ENCODE results near the gene KLHDC7B.
"Not testable (repeated sequence)": the region's sequence is repeated elsewhere in the genome, so short reads cannot be mapped to it uniquely, and the experiment has no call there.

The KLHDC7B gene

DNA sequence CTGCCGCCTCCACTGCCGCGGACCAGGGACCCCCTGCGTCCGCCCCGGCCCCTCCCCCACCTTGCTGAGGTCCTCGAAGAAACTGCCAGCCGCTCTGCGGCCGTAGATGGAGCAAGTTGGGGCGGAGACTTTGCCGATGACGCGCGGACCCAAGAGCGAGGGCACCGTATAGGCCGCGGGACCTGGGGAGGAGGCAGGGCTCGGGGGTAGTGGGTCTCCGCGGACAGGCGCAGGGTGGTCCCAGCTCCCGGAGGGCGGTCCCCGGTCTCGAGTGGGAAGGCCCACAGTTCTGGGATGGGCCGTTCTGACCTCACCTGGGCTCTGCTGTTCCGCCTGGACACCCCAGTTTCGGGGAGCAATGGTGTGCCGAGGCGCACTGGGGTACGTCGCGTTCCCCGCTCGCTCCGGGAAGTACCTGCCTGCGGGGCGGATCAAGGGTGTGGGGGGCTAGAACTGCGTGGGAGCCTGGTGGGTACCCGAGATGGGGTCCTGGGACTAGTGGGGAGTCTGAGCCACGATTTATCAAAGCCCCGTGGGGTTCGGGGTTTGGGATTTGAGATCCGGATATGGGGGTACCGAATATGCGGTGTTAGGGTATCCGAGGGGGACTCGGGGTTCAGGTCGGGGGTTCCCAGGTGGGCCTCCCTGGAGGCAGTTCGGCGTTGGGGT, 14.7 kb upstream of the KLHDC7B start:
- peaks cover 11% of the 10 kb centered on the region for H3K4me1 ChIP-seq (ENCODE audit: control insufficient read depth, insufficient read depth, low read length)
- H3K27ac ChIP-seq (ENCODE audit: low read length): no peak overlapping the region
- no peaks in the 10 kb centered on the region; the same call in 1 of the 2 replicates for H3K36me3 ChIP-seq (ENCODE audit: control insufficient read depth, insufficient read depth, low read length)
- peaks cover 42% of the 10 kb centered on the region for H3K27me3 ChIP-seq (ENCODE audit: control insufficient read depth, insufficient read depth, low read length)
- DNase-seq (ENCODE audit: low read depth, low spot score): no peak
- WGBS (ENCODE audit: insufficient coverage, insufficient read length): no CpG with 5 or more reads among the region's 53 CpGs
- H3K4me3 ChIP-seq (ENCODE audit: low read length): peak overlapping the region; percentile 56; the same call in 1 of the 2 replicates
- H3K9me3 ChIP-seq (ENCODE audit: control insufficient read depth, insufficient read depth, low read length): no peaks in the 10 kb centered on the region

DNA sequence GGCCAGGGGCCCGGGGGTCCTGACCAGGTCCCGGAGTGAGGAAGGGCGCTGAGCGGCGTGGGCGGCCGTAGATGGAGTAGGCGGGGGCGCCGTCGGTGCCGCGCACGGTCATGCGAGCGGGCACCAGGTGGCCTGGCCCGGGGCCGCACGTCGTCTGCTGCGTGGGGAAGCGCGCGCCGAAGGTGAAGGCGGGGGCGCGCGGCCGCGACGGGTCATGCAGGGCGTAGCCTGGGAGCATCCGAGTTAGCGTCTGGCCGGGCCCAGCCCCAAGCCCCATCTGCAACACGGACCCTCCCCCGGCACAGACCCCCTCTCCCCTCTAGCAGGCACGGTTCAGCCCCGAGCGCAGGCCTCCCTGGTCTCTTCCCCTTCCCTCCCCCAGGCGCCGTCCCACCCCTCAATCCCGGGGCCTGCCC, 14.1 kb upstream of the KLHDC7B start:
- Histone ChIP-seq H3K27ac (ENCODE audit: low read length) (no peak overlapping the region), H3K36me3 (ENCODE audit: control insufficient read depth, insufficient read depth, low read length) (no peaks in the 10 kb centered on the region; the same call in 1 of the 2 replicates), H3K4me3 (ENCODE audit: low read length) (peak overlapping the region; percentile 56), H3K4me1 (ENCODE audit: control insufficient read depth, insufficient read depth, low read length) (peaks cover 9% of the 10 kb centered on the region), H3K9me3 (ENCODE audit: control insufficient read depth, insufficient read depth, low read length) (no peaks in the 10 kb centered on the region), H3K27me3 (ENCODE audit: control insufficient read depth, insufficient read depth, low read length) (peaks cover 42% of the 10 kb centered on the region)
- no peak for DNase-seq (ENCODE audit: low read depth, low spot score)
- no CpG with 5 or more reads among the region's 44 CpGs for WGBS (ENCODE audit: insufficient coverage, insufficient read length)

DNA sequence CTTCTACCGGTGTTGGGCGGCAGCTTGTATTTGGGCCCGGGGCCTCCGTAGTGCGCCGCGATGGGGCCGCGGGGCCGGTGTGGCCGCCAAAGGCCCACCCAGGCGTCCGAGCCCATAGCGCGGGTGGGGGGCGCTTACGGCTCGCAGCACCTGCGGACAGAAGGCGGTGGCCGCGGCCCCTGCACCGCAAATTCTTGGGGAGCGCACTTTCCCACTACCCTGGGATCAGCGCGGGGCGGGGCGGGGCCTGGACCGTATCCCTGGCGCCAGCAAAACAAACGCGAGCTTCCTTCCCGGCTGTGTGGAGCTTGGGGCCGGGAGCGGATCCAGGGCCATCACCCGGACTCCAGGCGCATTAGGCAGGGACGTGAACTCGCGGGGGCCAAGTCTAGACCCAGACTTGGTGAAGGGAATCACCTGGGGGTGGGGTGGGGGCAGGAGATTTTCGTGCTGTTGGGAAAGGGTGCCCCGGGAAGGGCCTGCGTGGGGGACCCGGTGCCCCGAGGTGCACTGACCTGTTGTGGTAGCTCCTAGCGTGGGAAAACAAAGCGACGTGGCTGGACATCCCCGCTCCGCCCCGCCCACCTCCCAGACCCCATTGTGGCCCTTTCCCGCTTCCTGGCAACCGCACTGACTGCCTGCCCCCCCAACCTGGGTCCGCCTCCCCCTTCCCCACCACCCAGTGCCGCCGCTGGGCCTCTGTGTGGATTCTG, 13.6 kb upstream of the KLHDC7B start:
- no CpG with 5 or more reads among the region's 56 CpGs for WGBS (ENCODE audit: insufficient coverage, insufficient read length)
- Histone ChIP-seq H3K4me1 (ENCODE audit: control insufficient read depth, insufficient read depth, low read length) (peaks cover 5% of the 10 kb centered on the region), H3K4me3 (ENCODE audit: low read length) (peak overlapping the region; percentile 56), H3K9me3 (ENCODE audit: control insufficient read depth, insufficient read depth, low read length) (no peaks in the 10 kb centered on the region), H3K27ac (ENCODE audit: low read length) (no peak overlapping the region), H3K27me3 (ENCODE audit: control insufficient read depth, insufficient read depth, low read length) (peaks cover 42% of the 10 kb centered on the region), H3K36me3 (ENCODE audit: control insufficient read depth, insufficient read depth, low read length) (no peaks in the 10 kb centered on the region; the same call in 1 of the 2 replicates)
- no peak for DNase-seq (ENCODE audit: low read depth, low spot score)

DNA sequence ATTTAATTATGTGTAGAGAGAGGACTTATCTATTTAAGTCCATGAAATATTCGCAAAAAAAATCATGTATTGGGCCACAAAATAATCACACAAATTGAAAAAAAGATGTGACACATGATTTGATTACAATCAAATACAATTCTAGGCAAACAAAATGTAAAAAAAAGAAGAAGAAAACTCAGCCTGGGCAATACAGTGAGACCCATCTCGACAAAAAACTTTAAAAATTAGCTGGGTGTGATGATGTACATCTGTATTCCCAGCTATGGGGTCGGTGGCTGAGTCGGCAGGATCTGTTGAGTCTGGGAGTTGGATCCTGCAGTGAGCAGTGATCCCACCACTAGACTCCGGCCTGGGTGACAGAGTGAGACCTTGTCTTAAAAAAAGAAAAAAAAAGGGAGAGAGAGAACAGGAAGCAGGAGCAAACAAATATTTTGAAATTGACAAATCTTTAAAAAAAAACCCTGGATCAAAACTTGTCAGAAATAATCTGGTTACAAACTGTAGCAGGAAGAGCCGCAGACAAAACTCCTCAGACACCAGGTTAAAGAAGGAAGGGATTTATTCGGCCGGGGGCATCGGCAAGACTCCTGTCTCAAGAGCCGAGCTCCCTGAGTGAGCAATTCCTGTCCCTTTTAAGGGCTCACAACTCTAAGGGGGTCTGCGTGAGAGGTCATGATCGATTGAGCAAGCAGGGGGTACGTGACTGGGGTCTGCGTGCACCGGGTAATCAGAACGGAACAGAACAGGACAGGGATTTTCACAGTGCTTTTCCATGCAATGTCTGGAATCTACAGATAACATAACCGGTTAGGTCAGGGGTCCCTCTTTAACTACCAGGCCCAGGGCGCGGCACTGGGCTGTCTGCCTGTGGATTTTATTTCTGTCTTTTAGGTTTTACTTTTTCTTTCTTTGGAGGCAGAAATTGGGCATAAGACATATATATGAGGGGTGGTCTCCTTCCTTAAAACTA, 12.6 kb upstream of the KLHDC7B start:
- peaks cover 41% of the 10 kb centered on the region for H3K27me3 ChIP-seq (ENCODE audit: control insufficient read depth, insufficient read depth, low read length)
- no CpG with 5 or more reads among the region's 19 CpGs for WGBS (ENCODE audit: insufficient coverage, insufficient read length)
- no peak overlapping the region for H3K4me3 ChIP-seq (ENCODE audit: low read length)
- DNase-seq (ENCODE audit: low read depth, low spot score): no peak
- no peak overlapping the region for H3K27ac ChIP-seq (ENCODE audit: low read length)
- H3K9me3 ChIP-seq (ENCODE audit: control insufficient read depth, insufficient read depth, low read length): no peaks in the 10 kb centered on the region
- no peaks in the 10 kb centered on the region; the same call in 1 of the 2 replicates for H3K36me3 ChIP-seq (ENCODE audit: control insufficient read depth, insufficient read depth, low read length)
- H3K4me1 ChIP-seq (ENCODE audit: control insufficient read depth, insufficient read depth, low read length): peaks cover 3% of the 10 kb centered on the region; the same call in 1 of the 2 replicates

DNA sequence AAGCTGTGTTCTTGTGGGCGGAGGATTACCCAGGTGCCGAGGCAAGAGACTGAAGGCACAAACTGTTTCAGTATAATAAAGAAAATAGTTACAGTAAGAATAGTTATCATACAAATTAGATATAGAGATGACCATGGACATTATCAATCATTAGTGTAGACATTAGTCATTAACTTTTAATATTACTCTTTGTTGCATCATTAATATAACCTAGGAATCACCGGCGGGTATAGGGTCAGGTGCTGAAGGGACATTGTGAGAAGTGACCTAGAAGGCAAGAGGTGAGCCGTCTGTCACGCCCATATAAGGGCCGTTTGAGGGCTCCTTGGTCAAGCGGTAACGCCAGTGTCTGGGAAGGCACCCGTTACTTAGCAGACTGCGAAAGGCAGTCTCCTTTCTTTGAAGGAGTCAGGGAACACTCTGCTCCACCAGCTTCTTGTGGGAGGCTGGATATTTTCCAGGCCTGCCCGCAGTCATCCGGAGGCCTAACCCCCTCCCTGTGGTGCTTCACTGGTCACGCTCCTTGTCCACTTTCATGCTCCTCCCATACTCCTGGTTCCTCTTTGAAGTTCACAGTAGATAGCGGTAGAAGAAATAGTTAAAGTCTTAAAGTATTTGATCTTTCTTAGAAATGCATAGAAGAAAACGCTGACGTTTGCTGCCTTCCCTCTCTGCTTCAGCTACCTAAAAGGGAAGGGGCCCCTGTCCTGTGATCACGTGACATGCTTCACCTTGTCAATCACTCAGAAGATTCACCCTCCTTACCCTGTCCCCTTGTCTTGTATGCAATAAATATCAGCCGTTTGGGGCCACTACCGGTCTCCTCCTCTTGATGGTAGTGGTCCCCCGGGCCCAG, 11.6 kb upstream of the KLHDC7B start:
- not testable (repeated sequence) for DNase-seq (ENCODE audit: low read depth, low spot score); H3K4me1 ChIP-seq (ENCODE audit: control insufficient read depth, insufficient read depth, low read length); H3K36me3 ChIP-seq (ENCODE audit: control insufficient read depth, insufficient read depth, low read length); H3K4me3 ChIP-seq (ENCODE audit: low read length); H3K27ac ChIP-seq (ENCODE audit: low read length); H3K9me3 ChIP-seq (ENCODE audit: control insufficient read depth, insufficient read depth, low read length)
- peaks cover 31% of the 10 kb centered on the region for H3K27me3 ChIP-seq (ENCODE audit: control insufficient read depth, insufficient read depth, low read length)
- WGBS (ENCODE audit: insufficient coverage, insufficient read length): no CpG with 5 or more reads among the region's 21 CpGs

DNA sequence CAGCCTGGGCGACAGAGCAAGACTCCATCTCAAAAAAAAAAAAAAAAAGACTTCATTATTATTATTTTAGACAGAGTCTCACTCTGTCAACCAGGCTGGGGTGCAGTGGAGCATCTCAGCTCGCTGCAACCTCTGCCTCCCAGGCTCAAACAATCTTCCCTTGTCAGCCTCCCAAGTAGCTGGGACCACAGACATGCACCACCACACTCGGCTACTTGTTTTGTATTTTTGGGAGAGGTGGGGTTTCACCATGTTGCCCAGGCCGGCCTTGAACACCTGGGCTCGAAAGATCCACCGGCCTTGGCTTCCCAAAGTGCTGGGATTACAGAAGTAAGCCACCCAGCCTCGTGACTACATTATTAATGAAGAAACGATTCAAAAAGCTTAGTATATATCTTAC, 10.6 kb upstream of the KLHDC7B start:
- H3K27ac ChIP-seq (ENCODE audit: low read length): no peak overlapping the region
- peaks cover 2% of the 10 kb centered on the region; the same call in 1 of the 2 replicates for H3K4me1 ChIP-seq (ENCODE audit: control insufficient read depth, insufficient read depth, low read length)
- no peak overlapping the region for H3K4me3 ChIP-seq (ENCODE audit: low read length)
- no CpG with 5 or more reads among the region's 8 CpGs for WGBS (ENCODE audit: insufficient coverage, insufficient read length)
- DNase-seq (ENCODE audit: low read depth, low spot score): no peak
- H3K36me3 ChIP-seq (ENCODE audit: control insufficient read depth, insufficient read depth, low read length): no peaks in the 10 kb centered on the region
- H3K27me3 ChIP-seq (ENCODE audit: control insufficient read depth, insufficient read depth, low read length): peaks cover 24% of the 10 kb centered on the region
- no peaks in the 10 kb centered on the region for H3K9me3 ChIP-seq (ENCODE audit: control insufficient read depth, insufficient read depth, low read length)

DNA sequence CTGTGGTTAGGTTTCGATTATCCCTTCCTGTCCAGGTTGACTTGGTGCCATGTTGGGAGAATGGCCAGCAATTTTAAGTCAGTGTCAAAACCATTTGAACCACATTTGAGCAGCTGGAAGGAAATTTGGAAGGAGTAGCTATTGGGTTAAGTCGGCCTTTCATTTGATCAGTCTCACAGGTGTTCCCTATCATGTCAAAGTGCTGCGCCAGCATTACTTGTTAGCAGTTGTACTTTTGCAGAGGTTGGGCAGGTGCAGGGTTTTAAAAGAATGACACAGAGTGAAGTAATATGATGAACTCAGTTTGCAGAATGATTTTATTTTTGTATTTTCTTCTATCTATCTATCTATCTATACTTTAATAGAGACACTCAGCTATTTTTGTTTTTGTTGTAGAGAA, 9.5 kb upstream of the KLHDC7B start:
- no peak overlapping the region for H3K27ac ChIP-seq (ENCODE audit: low read length)
- H3K9me3 ChIP-seq (ENCODE audit: control insufficient read depth, insufficient read depth, low read length): no peaks in the 10 kb centered on the region
- H3K27me3 ChIP-seq (ENCODE audit: control insufficient read depth, insufficient read depth, low read length): peaks cover 15% of the 10 kb centered on the region; the same call in 1 of the 2 replicates
- H3K4me3 ChIP-seq (ENCODE audit: low read length): no peak overlapping the region
- WGBS (ENCODE audit: insufficient coverage, insufficient read length): no CpG with 5 or more reads among the region's 3 CpGs
- H3K36me3 ChIP-seq (ENCODE audit: control insufficient read depth, insufficient read depth, low read length): no peaks in the 10 kb centered on the region
- H3K4me1 ChIP-seq (ENCODE audit: control insufficient read depth, insufficient read depth, low read length): peaks cover 2% of the 10 kb centered on the region; the same call in 1 of the 2 replicates
- DNase-seq (ENCODE audit: low read depth, low spot score): no peak

DNA sequence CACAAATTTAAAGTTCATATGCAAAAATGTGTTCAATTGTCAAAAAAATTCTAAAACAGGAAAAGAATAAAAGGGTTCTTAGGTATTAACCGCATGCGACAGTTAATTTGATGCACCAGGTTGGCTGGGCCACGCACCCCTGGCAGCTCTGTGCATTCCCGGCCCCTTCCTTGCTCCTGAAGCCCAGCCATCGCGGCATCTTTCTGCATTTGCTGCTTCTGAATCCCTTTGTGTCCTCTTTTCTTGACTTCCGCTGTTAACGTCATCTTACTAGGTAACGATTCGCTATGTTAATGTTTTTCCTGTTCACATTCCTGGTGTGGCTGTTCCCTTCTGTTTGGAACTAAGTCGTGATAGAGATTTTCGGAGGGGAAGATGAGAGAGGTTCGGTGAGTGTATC, 7.9 kb upstream of the KLHDC7B start:
- Histone ChIP-seq H3K36me3 (ENCODE audit: control insufficient read depth, insufficient read depth, low read length) (no peaks in the 10 kb centered on the region), H3K9me3 (ENCODE audit: control insufficient read depth, insufficient read depth, low read length) (no peaks in the 10 kb centered on the region), H3K27ac (ENCODE audit: low read length) (no peak overlapping the region), H3K27me3 (ENCODE audit: control insufficient read depth, insufficient read depth, low read length) (peaks cover 3% of the 10 kb centered on the region; the same call in 1 of the 2 replicates), H3K4me1 (ENCODE audit: control insufficient read depth, insufficient read depth, low read length) (no peaks in the 10 kb centered on the region), H3K4me3 (ENCODE audit: low read length) (no peak overlapping the region)
- DNase-seq (ENCODE audit: low read depth, low spot score): no peak
- 100% methylated on average over 2 of the region's 13 CpGs for WGBS (ENCODE audit: insufficient coverage, insufficient read length)

DNA sequence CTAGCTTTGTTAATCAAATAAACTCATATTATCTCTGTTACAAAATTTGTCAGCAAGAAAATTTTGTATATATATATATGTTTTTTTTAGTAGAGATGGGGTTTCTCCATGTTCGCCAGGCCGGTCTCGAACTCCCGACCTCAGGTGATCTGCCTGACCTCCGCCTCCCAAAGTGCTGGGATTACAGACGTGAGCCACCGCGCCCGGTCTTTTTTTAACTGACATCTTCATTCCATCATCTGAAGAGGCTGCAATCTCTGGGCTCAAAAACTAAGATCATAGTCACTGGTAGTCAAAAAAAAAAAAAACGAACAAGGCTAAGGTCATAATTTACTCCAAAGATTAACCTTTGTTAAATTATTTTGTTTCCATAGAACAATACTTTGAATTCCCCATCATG, 5.3 kb upstream of the KLHDC7B start:
- no peaks in the 10 kb centered on the region for H3K9me3 ChIP-seq (ENCODE audit: control insufficient read depth, insufficient read depth, low read length)
- DNase-seq (ENCODE audit: low read depth, low spot score): no peak
- no peaks in the 10 kb centered on the region for H3K36me3 ChIP-seq (ENCODE audit: control insufficient read depth, insufficient read depth, low read length)
- no peaks in the 10 kb centered on the region; the same call in 1 of the 2 replicates for H3K27me3 ChIP-seq (ENCODE audit: control insufficient read depth, insufficient read depth, low read length)
- WGBS (ENCODE audit: insufficient coverage, insufficient read length): no CpG with 5 or more reads among the region's 10 CpGs
- no peaks in the 10 kb centered on the region for H3K4me1 ChIP-seq (ENCODE audit: control insufficient read depth, insufficient read depth, low read length)
- no peak overlapping the region for H3K27ac ChIP-seq (ENCODE audit: low read length)
- H3K4me3 ChIP-seq (ENCODE audit: low read length): no peak overlapping the region
